Endometrial microvascular endothelial cells (primary cell): Measurements from ENCODE around the gene EGF. TPM values are rescaled to one million over a fixed set of nuclear protein-coding genes. Genes with fewer than 3 reads are reported as not detected.
"Not testable (repeated sequence)": the region's sequence is repeated elsewhere in the genome, so short reads cannot be mapped to it uniquely, and the experiment has no call there.

ENCODE experiments used
- in situ Hi-C: cut with HindIII; loops from 2 replicates; pipeline ENCODE4 v1.10.0; 2017; ENCODE audit warnings: low sequenced_read_pairs, low pct_unique_long_range_greater_than_20kb; ENCODE audit errors: inconsistent ontology term
- total RNA-seq: library from RNA; depleted of rRNA; stranded (reverse); fragments of >200 nt; gene quantifications from one replicate; pipeline ENCODE4 v1.2.3, GENCODE V29; 2015; ENCODE audit errors: inconsistent ontology term

EGF gene
- total RNA-seq, 1 donor from 2014 or later: not detected

DNA sequence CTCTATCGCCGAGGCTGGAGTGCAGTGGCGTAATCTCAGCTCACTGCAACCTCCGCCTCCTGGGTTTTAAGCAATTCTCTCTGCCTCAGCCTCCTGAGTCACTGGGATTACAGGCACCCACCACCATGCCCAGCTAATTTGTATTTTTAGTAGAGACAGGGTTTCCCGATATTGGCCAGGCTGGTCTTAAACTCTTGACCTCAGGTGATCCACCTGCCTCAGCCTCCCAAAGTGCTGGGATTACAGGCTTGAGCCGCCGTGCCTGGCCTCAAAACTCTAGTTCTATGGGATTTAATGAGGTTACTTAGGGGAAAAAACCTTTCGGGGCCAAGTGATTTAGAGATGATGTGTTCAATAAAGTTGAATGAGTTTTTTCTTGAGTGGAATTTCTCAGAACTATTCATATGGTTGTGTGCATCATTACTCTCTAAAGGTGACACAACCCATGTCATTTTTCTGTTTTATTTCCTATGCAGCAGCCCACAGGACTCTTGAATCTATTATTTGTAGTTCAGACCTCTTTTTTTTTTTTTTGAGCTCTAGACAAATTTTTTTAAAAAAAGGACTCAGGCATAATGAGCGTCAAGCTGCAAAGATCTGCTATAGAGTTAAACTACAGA lies 36.5 kb downstream of the EGF start:
- in situ Hi-C loops: not testable (repeated sequence)

DNA sequence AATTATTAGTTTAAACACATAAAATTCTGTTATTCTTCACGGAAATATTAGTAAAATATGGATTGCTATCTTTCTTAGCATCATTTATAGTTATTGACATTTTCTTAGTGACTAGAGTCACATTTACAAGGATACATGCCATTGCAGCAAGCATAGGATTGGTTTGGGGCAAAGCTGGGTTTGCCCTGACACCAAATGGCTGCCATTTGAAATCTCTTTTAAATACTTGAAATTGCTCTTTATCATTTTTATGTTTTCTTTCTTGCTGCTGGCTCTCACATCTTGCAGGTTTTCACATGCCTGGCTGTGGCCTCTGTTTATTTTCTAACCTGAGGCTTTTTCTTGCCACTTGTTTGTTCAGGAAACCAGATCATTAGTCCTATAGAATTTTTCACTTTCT lies 39.9 kb downstream of the EGF start:
- in situ Hi-C loops: no loop called here

DNA sequence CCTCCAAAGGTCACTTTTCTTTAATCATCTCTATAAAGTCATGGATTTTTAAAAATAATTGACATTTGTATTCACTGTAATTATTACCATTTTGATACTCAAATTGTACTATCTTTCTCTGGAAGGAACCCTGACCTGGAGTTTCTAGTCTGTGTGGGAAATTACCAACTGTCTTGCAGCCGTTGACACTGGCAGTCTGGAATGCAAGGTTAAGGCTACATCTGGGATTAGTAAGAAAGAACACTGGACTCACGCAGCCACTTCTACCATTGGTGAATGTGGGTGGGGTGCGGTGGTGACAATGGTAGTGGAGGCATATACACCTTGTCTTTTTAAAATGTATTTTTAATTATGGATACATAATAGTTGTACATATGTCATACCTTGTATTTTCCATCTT lies 40.9 kb downstream of the EGF start:
- in situ Hi-C loops: no loop called here

DNA sequence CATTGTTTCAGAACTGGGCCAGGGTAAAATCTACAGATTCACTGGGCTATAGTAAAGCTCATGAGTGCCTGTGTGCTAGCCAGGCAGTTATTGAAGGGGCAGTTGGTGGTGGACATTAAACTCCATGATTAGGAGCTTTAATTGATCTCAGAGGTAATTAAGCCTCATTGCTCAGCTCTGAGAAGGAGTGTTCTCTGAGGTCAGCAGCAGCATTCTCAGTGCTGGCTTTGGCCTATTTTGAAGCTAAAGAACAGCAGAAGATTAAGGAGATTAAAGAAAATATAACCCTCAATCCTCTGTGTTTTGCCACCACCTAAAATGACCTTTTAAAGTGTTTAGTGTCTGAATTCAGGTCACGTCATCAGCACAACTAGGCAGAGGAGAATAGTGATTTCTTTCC lies 42.5 kb downstream of the EGF start:
- in situ Hi-C loops: no loop called here

DNA sequence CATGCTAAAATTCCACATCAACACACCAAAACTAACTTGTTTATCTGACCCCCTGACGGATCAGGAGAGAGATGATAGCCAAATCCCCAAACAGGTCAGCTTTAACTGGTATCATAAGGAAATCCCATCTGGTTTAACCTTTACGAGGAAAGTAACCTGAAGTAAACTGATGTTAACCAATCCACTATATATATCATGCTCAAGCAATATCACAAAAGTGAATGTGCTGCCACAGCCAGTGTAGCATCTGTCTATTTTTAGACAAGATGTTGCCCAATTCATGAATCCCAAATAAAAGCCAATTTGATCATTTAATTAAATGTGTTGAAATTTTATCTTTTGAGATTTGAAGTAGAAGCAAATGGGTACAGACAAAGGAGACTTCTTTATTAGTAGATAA lies 44.5 kb downstream of the EGF start:
- in situ Hi-C loops: no loop called here

DNA sequence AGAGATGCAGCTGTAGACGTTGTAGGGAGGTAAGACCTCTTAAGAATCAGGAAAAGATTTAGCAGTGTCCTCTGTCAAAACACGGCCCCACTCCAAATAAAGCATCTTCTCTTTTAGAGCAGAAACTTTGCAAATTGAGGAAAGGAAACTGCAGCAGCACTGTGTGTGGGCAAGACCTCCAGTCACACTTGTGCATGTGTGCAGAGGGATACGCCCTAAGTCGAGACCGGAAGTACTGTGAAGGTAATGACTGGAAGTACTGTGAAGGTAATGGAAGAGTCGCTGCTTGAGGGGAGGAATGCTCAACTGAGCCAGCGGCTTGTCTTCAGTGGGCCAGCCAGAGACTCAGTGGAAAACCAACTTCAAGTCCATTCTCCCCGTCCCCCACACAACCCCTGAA lies 46.5 kb downstream of the EGF start:
- in situ Hi-C loops: no loop called here

DNA sequence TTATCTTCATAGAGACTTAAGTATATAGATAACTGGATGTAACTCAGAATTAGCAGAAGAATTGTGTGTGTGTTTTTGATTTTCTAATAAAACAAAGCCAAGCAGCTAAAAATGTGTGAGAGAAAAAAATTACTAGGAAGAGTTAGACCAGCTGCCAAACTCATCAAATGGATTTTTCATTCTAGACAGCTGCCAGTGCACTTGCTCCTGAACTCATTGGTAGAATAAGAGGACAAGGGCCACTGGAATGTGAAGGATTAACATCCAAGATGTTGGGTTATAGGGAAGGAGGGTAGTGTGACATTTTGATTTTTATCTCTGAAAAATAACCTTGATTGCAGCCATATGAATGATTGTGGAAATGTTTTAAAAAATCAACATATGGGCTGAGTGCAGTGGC lies 49.7 kb downstream of the EGF start:
- in situ Hi-C loops: no loop called here

DNA sequence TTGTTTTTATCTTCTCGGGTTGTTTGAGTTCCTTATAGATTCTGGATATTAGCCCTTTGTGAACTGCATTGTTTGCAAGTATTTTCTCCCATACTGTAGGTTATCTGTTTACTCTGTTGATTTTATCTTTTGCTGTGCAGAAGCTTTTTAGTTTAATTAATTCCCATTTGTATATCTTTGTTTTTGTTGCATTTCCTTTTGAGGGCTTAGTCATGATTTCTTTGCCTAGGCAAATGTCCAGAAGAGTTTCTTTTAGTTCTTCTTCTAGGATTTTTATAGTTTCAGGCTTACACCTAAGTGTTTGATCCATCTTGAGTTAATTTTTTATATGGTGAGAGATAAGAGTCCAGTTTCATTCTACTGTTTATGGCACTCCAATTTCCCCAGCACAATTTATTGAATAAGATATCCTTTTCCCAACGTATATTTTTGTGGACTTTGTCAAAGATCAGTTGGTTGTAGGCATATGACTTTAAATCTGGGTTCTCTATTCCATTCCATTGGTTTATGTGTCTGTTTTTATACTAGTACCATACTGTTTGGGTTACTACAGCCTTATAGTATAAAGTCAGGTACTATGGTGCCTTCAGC lies 54.3 kb downstream of the EGF start:
- in situ Hi-C loops: no loop called here

DNA sequence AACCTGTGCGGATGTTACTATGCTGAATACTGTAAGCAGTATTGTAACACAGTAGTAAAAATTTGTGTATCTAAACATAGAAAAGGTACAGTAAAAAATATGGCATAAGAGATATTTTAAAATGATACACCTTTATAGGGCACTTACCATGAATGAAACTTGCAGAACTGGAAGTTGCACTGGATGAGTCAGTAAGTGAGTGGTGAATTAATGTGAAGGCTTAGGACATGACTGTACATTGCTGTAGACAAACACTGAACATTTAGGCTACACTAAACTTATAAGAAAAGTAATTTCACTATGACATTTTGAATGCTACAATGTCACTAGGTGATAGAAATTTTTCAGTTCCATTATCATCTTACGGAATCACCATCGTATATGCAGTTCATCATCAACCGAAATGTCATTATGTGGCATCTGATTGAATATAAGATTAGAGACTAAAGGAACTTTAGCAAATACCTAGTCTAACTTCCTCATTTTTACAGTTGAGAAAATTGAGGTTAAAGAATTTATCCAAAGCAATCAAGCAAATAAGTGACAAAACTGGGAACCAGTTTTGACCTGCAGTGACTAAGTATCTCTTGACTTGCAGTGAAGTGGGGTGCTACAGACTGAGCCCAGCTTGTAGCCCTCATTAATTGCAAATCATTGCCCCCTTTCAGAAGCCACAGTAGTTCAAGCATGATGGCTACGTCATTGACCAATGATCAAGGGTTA lies 55.3 kb downstream of the EGF start:
- in situ Hi-C loops: no loop called here

DNA sequence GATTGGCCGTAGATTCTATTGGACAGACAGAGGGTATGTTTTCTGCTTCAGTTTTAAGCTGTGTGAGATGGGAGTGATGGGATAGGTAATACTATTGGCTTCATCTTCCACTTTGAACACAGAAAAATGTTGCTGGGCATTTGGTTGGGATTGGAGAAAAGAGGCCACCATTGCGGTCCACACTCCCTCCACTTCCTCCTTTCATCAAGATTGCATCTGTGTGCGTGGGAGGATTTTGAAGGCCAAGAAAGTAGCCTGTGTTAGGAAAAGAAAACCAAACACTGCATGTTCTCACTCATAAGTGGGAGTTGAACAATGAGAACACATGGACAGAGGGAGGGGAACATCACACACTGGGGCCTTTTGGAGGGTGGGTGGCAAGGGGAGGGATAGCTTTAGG lies 56.4 kb downstream of the EGF start:
- in situ Hi-C loops: no loop called here

DNA sequence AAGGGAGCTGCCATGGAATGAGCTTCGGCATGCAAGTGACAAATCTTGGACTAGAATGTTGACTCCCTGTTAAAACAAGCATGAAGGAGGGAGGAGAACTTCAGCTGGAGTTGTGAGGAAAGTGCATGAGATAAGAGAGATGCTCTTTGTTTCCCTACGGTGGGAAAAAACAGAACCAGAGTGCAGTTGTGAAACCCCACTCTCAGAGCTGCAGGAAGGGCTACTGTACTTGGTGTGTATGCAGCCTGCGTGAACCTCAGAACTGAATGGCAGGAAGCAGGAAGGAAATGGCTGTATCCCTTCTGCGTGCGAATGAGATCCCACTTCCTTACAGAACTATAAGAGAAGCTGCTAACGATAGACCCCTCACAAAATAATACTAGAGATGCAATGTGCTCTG lies 57.2 kb downstream of the EGF start:
- in situ Hi-C loops: no loop called here

DNA sequence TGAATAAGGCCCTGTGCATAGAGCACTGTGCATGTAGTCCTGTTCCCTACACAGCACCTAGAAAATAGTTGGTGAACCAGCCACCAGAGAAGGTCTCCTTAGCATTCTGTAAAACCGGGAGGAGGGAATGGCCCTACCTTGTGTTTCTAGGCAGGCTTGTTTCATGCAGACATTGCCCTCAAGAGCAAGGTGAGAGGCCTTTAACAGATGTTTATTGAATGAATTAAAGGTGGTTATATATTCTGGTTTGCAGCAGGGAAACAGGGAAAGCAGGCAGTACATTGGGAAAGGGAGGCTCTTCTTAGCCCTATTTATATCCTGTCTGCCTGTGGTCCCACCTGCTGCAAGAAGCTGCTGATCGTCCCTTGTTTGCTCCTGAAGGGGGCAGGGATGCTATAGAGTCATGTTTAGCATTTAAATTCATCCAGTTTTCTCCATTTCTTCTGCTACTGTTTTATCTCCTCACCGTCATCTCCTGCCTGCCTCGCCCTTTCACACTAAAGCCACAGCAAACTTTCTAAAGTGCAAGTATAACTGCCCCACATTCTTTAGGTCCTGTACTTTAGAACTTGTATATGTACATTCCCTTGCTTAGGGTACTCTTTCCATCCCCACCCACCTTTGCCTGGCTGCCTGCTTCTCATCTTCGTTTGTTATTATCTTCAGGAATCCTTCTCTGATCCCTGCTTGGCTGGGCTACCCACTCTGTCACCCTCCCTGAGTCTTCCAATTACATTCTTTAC lies 60.3 kb downstream of the EGF start:
- in situ Hi-C loops: no loop called here

DNA sequence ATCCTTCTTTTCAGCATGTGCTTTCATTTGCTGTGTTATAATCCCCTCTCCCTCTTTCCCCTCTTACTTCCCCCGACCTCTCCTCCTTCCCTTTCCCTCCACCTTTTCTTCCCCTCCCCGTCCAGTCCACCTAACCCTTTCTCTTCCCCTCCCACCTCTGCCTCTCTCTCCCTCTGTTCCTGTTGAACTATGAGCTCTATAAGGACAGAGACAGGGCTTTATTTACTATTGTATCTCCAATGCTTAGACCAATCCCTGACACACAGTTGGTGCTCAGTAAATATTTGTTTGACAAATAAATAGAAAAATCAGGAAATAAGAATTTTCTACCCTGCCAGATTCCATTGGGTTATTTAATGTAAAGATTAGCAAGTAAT lies 60.8 kb downstream of the EGF start:
- in situ Hi-C loops: no loop called here

DNA sequence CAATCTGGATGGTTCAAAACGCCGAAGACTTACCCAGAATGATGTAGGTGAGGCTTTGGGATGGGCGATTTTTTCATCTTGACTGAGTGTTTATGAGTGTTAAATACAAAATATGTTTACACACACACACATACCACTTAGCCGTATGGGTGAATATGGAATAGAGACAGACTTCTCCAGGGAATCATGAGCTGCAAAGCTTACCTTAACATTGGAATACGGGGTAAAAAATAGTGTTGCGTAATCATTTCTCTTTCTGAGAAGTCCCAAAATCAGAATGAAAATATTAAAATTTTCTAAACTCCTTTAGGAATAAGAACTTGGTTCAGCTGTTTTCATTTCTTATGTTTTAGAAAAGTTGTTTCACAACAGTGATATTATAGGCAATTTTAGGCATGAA lies 63.5 kb downstream of the EGF start:
- in situ Hi-C loops: loop anchor here (25.0 kb wide), 1 partner anchor 539 kb away; the partner anchor contains the start of gene SEC24B

DNA sequence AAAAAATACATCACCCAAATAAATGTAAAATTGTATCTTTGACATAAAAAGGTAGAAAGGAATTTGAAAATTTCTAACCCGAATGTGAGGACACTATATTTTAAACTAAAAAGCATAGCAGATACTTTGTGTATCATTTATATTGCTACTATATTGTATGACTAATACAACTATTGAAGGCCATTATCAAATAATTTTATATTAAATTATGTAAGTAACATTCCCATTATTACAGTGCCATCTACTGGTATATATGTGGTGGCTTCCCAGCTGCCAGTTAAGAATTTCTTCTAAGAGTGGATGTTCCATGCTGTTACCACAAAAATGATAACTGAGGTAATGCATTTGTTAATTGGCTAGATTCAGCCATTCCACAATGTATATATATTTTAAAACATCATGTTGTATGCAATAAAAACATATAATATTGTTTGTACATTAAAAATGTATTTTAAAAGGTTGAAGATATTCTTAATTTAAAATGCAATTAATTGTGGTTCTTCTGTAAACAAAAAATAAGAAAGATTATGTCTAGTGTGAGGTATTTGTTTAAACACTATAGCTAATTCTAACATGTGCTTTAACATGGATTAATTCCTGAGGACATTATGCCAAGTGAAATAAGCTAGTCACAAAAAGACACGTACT lies 65.3 kb downstream of the EGF start:
- in situ Hi-C loops: loop anchor here (25.0 kb wide), 1 partner anchor 541 kb away; the partner anchor contains the start of gene SEC24B

DNA sequence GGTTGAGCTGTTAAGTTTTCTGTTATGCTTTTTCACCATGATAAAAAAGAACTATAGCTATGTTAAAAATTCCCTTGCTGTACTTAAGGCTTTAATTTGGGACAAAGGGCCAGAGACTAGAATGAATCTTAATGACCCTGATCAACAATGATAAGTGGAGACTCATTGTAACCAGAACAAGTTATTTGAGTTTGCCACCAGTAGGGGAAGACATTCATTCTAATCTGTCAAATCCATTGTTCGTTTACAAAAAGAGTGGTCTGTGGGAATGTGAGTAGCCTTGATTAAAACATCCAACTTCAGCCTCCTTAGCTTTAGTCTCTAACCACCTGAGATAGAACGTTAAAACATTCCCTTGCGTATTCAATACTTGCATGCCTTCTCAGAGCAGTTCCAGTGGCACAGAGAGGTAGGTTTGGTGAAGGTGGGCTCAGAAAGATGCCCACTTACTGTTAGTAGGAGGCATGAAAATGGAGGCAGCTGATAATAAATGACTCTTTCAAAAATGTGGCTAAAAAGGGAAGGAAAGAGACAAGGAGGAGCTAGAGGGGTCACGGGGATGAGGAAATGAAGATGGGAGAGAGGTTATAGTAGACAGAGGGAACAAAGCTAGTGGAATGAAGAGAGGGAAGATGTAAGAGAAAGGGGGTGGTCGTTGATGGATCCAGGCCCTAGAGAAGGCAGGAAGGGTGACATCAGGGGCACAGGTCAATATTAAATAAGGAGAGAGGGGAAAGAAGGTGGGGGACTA lies 66.2 kb downstream of the EGF start:
- in situ Hi-C loops: loop anchor here (25.0 kb wide), 1 partner anchor 542 kb away; the partner anchor contains the start of gene SEC24B

DNA sequence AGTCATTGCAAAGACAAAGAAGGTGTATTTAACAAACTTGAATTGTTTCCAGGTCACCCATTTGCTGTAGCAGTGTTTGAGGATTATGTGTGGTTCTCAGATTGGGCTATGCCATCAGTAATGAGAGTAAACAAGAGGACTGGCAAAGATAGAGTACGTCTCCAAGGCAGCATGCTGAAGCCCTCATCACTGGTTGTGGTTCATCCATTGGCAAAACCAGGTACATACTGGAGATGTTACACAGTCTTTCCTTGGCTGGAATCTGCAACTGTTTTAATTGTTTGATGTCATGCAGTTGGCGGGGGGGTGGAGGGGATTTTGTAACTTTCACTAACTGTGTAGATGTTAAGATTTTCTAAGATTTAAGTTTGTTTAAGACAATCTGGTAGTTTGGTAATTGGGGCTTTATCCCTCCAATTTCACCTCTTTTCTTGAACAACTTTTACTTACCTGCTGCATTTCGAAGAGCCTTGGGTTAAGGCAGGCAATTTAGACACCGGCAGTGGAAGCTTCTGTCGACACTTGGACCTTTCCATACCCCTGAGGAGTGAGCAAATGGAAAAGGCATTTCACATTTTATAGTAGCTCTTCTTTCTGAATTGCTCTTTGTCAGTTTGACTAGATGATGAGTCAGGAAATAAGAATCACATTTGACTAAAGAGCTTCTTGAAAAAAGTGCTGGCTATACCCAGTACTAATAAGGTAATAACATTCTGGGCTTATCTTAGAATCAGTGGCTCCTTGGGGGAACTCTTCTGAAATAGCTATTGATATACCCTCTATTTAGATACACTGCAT lies 67.4 kb downstream of the EGF start:
- in situ Hi-C loops: loop anchor here (25.0 kb wide), 1 partner anchor 543 kb away; the partner anchor contains the start of gene SEC24B

DNA sequence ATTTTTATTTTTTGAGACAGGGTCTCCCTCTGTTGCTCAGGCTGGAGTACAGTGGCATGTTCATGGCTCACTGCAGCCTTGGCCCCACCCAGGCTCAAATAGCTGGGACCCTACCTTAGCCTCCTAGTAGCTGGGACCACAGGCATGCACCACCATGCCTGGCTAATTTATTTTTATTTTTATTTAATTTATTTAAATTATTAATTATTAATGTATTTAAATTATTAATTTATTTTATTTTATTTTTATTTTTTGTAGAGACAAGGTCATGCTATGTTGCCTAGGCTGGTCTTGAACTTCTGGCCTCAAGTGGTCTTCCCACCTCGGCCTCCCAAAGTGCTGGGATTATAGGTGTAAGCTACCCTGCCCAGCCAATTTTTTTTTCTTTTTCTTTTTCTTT lies 69.3 kb downstream of the EGF start:
- in situ Hi-C loops: loop anchor here (25.0 kb wide), 1 partner anchor 545 kb away; the partner anchor contains the start of gene SEC24B
